Caco-2 (cell line): ENCODE measurements around the gene SFT2D1. TPM values are rescaled to one million over a fixed set of nuclear protein-coding genes. Genes with fewer than 3 reads are reported as not detected.
A peak's percentile ranks its signal among the peaks of the same experiment; 100 is the strongest.

Experiments used
- BruUV-seq: library from RNA; stranded (reverse); fragments of 400-500 nt; replicated peaks from 2 replicates; lab custom pipeline; 2021; lab: Mats Ljungman, UMichigan
- CTCF ChIA-PET: fragments of 300-600 bp; sonication (Branson Sonifier 250); formaldehyde crosslinking; loops from one replicate; lab custom pipeline; 2022; ENCODE audit warnings: antibody characterized with exemption; lab: Charles Lee
- POLR2A ChIA-PET: fragments of 300-600 bp; sonication (Branson Sonifier 250); formaldehyde crosslinking; loops from one replicate; lab custom pipeline; 2022; ENCODE audit warnings: antibody characterized with exemption; lab: Charles Lee
- DNase-seq, 2 experiments: peaks; one replicate each; pipeline versions ENCODE4 v3.0.0 to v3.0.0-alpha.2; 2020 to 2022
- H3K27me3 ChIP-seq: replicated peaks from 2 replicates; pipeline ENCODE4 v1.6.0; 2011; ENCODE audit warnings: low read length; ENCODE audit not compliant: control insufficient read depth, insufficient read depth
- H3K36me3 ChIP-seq: 2 replicates; pipeline ENCODE4 v1.5.1; 2011; ENCODE audit warnings: low read length; ENCODE audit not compliant: control insufficient read depth, insufficient read depth
- H3K4me1 ChIP-seq: fragments of 250-450 bp; sonication (Bioruptor Pico); 2 replicates; pipeline ENCODE4 v1.5.1; 2020; ENCODE audit warnings: mild to moderate bottlenecking
- H3K4me3 ChIP-seq: 2 replicates; pipeline ENCODE4 v1.5.1; 2011; ENCODE audit warnings: low read depth, mild to moderate bottlenecking, control low read depth, low read length
- H3K9me3 ChIP-seq: fragments of 250-450 bp; sonication (Bioruptor Pico); 2 replicates; pipeline ENCODE4 v1.5.1; 2020; ENCODE audit warnings: mild to moderate bottlenecking, moderate library complexity
- H3K27ac Mint-ChIP-seq: one replicate; pipeline ENCODE4 v1.8.0; 2022; ENCODE audit warnings: mixed read lengths; ENCODE audit not compliant: unreplicated experiment
- H3K27me3 Mint-ChIP-seq: one replicate; pipeline ENCODE4 v1.8.0; 2022; ENCODE audit warnings: mixed read lengths; ENCODE audit not compliant: insufficient read depth, unreplicated experiment
- H3K36me3 Mint-ChIP-seq: one replicate; pipeline ENCODE4 v1.8.0; 2022; ENCODE audit warnings: mild to moderate bottlenecking, mixed read lengths; ENCODE audit not compliant: insufficient read depth, unreplicated experiment
- H3K4me1 Mint-ChIP-seq: one replicate; pipeline ENCODE4 v1.8.0; 2022; ENCODE audit warnings: low read depth, mixed read lengths; ENCODE audit not compliant: unreplicated experiment
- H3K4me3 Mint-ChIP-seq: one replicate; pipeline ENCODE4 v1.8.0; 2022; ENCODE audit warnings: mild to moderate bottlenecking, moderate library complexity, mixed read lengths; ENCODE audit not compliant: unreplicated experiment
- H3K9me3 Mint-ChIP-seq: one replicate; pipeline ENCODE4 v1.8.0; 2022; ENCODE audit warnings: mixed read lengths; ENCODE audit not compliant: unreplicated experiment
- intact Hi-C: fragments of 100-400 bp; cut with micrococcal nuclease; formaldehyde crosslinking; loops from one replicate; pipeline ENCODE4 v1.10.0; 2022; ENCODE audit not compliant: unreplicated experiment
- total RNA-seq: library from RNA; stranded (reverse); gene quantifications from 2 replicates; pipeline ENCODE4 v1.2.3, GENCODE V29; 2022
- TF ChIP-seq, protein P1 (sequence below), 2 experiments: fragments of 200-600 bp in 1 of 2; IDR thresholded peaks; 1 replicate in 1 of 2; 2 replicates in 1 of 2; pipeline versions ENCODE4 v1.5.1 to v1.8.0; 2011 to 2022; ENCODE audit warnings: antibody characterized with exemption in 1 of 2, control low read depth in 1 of 2, inconsistent platforms in 1 of 2, low read depth in 1 of 2, low read length in 1 of 2, mild to moderate bottlenecking in 1 of 2, moderate library complexity in 1 of 2; ENCODE audit not compliant: insufficient read depth in 1 of 2, severe bottlenecking in 1 of 2, unreplicated experiment in 1 of 2

SFT2D1 gene
- total RNA-seq, 1 experiment from 2014 or later = 48.1 TPM

DNA sequence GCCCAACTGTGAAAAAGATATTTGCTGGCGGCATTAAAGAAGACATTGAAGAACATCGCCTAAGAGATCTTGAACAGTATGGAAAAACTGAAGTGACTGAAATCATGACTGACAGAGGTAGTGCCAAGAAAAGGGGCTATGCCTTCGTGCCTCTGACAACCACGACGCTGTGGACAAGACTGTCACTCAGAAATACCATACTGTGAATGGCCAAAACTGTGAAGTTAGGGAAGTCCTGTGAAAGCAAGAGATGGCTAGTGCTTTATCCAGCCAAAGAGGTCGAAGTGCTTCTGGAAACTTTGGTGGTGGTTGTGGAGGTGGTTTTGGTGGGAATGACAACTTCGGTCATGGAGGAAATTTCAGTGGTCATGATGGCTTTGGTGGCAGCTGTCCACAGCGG is 7.5 kb downstream of the SFT2D1 start:
- POLR2A ChIA-PET = no interaction called here
- Histone ChIP-seq H3K4me3 (no peak overlapping the region), H3K27me3 (no peaks in the 10 kb centered on the region), H3K4me1 (no peaks in the 10 kb centered on the region), H3K36me3 (no peaks in the 10 kb centered on the region; the same call in 1 of the 2 replicates), H3K9me3 (no peaks in the 10 kb centered on the region)
- Mint-ChIP-seq H3K27me3 (no peaks in the 10 kb centered on the region), H3K9me3 (no peaks in the 10 kb centered on the region), H3K36me3 (peaks cover 29% of the 10 kb centered on the region), H3K4me1 (peaks cover 6% of the 10 kb centered on the region), H3K27ac (no peak overlapping the region), H3K4me3 (no peak overlapping the region)
- TF ChIP-seq, protein P1, sequence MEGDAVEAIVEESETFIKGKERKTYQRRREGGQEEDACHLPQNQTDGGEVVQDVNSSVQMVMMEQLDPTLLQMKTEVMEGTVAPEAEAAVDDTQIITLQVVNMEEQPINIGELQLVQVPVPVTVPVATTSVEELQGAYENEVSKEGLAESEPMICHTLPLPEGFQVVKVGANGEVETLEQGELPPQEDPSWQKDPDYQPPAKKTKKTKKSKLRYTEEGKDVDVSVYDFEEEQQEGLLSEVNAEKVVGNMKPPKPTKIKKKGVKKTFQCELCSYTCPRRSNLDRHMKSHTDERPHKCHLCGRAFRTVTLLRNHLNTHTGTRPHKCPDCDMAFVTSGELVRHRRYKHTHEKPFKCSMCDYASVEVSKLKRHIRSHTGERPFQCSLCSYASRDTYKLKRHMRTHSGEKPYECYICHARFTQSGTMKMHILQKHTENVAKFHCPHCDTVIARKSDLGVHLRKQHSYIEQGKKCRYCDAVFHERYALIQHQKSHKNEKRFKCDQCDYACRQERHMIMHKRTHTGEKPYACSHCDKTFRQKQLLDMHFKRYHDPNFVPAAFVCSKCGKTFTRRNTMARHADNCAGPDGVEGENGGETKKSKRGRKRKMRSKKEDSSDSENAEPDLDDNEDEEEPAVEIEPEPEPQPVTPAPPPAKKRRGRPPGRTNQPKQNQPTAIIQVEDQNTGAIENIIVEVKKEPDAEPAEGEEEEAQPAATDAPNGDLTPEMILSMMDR (IDR thresholded peaks at IDR 0.05; ENCODE audit: insufficient read depth in 1 of 2, low read depth in 1 of 2, low read length in 1 of 2, severe bottlenecking in 1 of 2, unreplicated experiment in 1 of 2) = no peak
- CTCF ChIA-PET = no interaction called here
- intact Hi-C loops = no loop called here
- DNase-seq = no peak
- no TSS peak for BruUV-seq

DNA sequence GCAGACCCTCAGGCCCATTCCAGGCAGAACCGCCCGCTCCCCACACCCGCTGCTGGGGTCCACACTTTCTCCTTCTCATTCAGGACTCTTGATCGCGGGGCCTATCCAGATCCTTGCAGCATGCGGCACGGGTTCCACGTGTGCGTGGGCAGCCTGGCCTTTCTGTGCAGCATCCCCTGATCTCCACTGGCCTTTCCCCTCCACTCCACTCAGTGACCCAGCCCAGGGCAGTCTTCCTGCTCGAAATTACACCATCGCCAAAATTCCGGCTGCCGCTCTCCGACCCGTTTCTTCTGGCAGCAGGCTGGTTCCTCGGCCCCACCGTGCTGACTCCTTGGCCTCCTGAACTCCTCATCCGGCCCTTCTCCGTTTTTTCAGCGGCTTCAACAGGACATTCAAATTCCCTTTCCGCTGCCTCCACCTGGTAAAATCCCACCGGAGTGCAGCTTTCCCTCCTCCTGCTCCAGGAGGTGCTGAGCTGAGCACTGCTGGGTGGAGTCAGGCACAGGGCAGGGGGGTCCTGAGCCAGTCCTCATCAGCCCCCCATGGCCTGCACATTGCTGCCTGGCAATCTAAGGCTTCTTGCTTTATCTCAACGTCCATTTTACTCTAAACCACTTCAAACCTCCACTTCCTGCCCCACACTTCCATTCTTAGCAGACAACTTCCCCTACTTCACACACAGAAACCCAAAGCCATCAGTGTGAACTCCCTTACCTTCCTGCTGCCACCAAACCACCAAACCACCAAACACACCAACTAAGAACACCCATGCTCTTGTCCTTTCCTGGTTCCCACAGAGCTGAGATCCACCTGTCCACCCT is 9.0 kb downstream of the SFT2D1 start:
- Mint-ChIP-seq H3K4me3 (no peak overlapping the region), H3K9me3 (no peaks in the 10 kb centered on the region), H3K36me3 (peaks cover 36% of the 10 kb centered on the region), H3K27me3 (no peaks in the 10 kb centered on the region), H3K4me1 (peaks cover 6% of the 10 kb centered on the region), H3K27ac (no peak overlapping the region)
- no peaks in the 10 kb centered on the region for H3K36me3 ChIP-seq
- intact Hi-C loops = no loop called here
- H3K27me3 ChIP-seq = no peaks in the 10 kb centered on the region
- TF ChIP-seq, protein P1 (IDR thresholded peaks at IDR 0.05; ENCODE audit: insufficient read depth in 1 of 2, low read depth in 1 of 2, low read length in 1 of 2, severe bottlenecking in 1 of 2, unreplicated experiment in 1 of 2) = no peak
- CTCF ChIA-PET = no interaction called here
- no peaks in the 10 kb centered on the region for H3K9me3 ChIP-seq
- BruUV-seq = no TSS peak
- POLR2A ChIA-PET = no interaction called here
- H3K4me3 ChIP-seq = no peak overlapping the region
- DNase-seq = no peak
- H3K4me1 ChIP-seq = no peaks in the 10 kb centered on the region

DNA sequence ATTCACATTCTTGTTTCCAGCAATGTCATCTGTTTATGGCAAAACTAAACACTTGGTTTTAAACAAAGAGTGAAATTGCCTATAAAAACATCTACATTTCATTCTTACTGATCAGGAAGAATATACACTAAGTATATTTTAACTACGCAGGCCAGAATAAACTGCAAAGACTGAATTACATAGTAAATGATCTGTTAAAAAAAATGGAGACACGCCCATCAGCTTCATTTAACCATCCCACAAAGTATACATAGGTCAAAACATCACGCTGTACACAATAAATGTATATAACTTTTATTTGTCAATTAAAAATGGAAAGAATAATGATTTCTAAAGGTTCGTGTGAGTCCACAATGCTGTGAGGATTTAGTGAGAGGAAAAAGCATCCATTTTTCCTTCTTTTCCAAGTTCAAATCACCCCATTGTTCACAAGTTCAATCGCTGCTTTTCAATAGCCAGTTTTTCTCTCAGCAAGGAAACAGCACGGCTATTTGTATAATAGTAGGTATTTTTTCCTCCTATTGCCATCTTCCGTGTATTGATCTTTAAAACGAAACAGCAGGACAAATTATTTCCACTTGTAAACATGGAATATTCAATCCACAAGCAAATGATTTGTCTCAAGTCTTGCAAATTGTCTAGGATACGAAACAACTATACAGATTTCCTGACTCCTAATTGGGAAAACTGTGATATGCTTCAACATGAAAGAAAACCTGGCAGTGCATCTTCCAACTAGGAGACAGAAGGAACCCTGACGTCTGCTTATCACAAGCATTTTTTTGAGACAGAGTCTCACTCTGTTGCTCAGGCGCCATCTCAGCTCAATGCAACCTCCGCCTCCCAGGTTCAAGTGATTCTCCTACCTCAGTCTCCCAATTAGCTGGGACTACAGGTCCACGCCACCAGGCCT is 10.6 kb downstream of the SFT2D1 start:
- no peak overlapping the region for H3K4me3 ChIP-seq
- H3K36me3 ChIP-seq = no peaks in the 10 kb centered on the region; the same call in 1 of the 2 replicates
- H3K4me3 Mint-ChIP-seq = no peak overlapping the region
- no peaks in the 10 kb centered on the region for H3K9me3 Mint-ChIP-seq
- H3K9me3 ChIP-seq = no peaks in the 10 kb centered on the region
- H3K4me1 Mint-ChIP-seq = peaks cover 6% of the 10 kb centered on the region
- no TSS peak for BruUV-seq
- H3K27me3 Mint-ChIP-seq = no peaks in the 10 kb centered on the region
- ChIA-PET POLR2A (no interaction called here), CTCF (no interaction called here)
- H3K27me3 ChIP-seq = no peaks in the 10 kb centered on the region
- H3K4me1 ChIP-seq = no peaks in the 10 kb centered on the region
- H3K36me3 Mint-ChIP-seq = peaks cover 34% of the 10 kb centered on the region
- intact Hi-C loops = no loop called here
- TF ChIP-seq, protein P1 (IDR thresholded peaks at IDR 0.05; ENCODE audit: insufficient read depth in 1 of 2, low read depth in 1 of 2, low read length in 1 of 2, severe bottlenecking in 1 of 2, unreplicated experiment in 1 of 2) = no peak
- H3K27ac Mint-ChIP-seq = peak overlapping the region; percentile 48
- DNase-seq = no peak
